Activated naive CD4-positive, alpha-beta T cell treated with anti-CD3 and anti-CD28 coated beads for 36 hours (primary cell): ENCODE results near the gene FGF11. TPM values are rescaled to one million over a fixed set of nuclear protein-coding genes. Genes with fewer than 3 reads are reported as not detected.

ENCODE experiments used
- CTCF ChIA-PET: fragments of 350-600 bp; sonication (Branson Sonifier 250); formaldehyde crosslinking; loops from one replicate; lab custom pipeline; 2021; ENCODE audit warnings: antibody characterized with exemption; lab: Charles Lee
- DNase-seq: peaks from one replicate; pipeline ENCODE4 v3.0.0-alpha.2; 2020
- H3K27ac Mint-ChIP-seq: one replicate; pipeline ENCODE4 v1.8.0; 2021; ENCODE audit warnings: mild to moderate bottlenecking, mixed read lengths
- H3K27me3 Mint-ChIP-seq: one replicate; pipeline ENCODE4 v1.8.0; 2021; ENCODE audit warnings: low read depth, mixed read lengths
- H3K36me3 Mint-ChIP-seq: one replicate; pipeline ENCODE4 v1.8.0; 2021; ENCODE audit warnings: low read depth, mixed read lengths
- H3K4me1 Mint-ChIP-seq: one replicate; pipeline ENCODE4 v1.8.0; 2021; ENCODE audit warnings: low read depth, mixed read lengths
- H3K4me3 Mint-ChIP-seq: one replicate; pipeline ENCODE4 v1.8.0; 2021; ENCODE audit warnings: mild to moderate bottlenecking, moderate library complexity, mixed read lengths
- H3K9me3 Mint-ChIP-seq: one replicate; pipeline ENCODE4 v1.8.0; 2021; ENCODE audit warnings: mixed read lengths
- intact Hi-C: fragments of 100-400 bp; cut with micrococcal nuclease; formaldehyde crosslinking; loops from one replicate; pipeline ENCODE4 v1.15.1; 2023
- total RNA-seq, 2 experiments: library from RNA; stranded (reverse); gene quantifications; one replicate each; pipeline ENCODE4 v1.2.3, GENCODE V29; 2021

The FGF11 gene
- total RNA-seq, result 1 to 10 TPM; 1.3 to 1.6 TPM

DNA sequence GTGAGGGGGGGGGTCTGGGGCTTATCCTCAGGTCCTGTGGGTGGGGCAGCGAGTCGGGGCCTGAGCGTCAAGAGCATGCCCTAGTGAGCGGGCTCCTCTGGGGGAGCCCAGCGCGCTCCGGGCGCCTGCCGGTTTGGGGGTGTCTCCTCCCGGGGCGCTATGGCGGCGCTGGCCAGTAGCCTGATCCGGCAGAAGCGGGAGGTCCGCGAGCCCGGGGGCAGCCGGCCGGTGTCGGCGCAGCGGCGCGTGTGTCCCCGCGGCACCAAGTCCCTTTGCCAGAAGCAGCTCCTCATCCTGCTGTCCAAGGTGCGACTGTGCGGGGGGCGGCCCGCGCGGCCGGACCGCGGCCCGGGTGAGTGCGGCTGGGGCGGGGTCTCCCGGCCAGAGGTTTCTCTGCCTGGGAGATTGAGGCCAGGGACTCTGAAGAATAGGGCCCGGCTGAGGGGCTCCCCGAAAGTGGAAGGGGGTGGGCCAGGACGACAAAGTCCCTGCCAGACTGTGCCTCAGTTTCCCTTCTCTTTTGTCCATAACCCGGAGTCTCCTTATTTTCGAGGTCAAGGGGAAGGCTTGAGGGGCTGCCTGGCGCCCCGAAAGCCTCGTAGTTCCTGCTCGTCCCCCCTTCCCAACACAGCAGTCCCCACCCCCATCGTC is at the start of gene FGF11:
TSS of gene FGF11 (plus strand) at position 51 of the 651 bp plus-strand sequence. CDS start at position 160, 109 bp downstream.
- Mint-ChIP-seq H3K9me3 (no peaks in the 10 kb centered on the region), H3K4me3 (peak within 1 kb of the TSS; percentile 78), H3K36me3 (no peaks in the 10 kb centered on the region), H3K27ac (no peak within 1 kb of the TSS), H3K27me3 (peaks cover 46% of the 10 kb centered on the region), H3K4me1 (peaks cover 45% of the 10 kb centered on the region)
- DNase-seq, result no peak
- intact Hi-C loops, result loop anchor here (5.0 kb wide), 1 partner anchor 403 kb away; no protein-coding TSS in a partner anchor
- CTCF ChIA-PET, result interaction anchor here (1.8 to 5.3 kb wide), 3 partner anchors 17 to 83 kb away, joined by 3 to 34 read pairs (median 18); no protein-coding TSS in a partner anchor

DNA sequence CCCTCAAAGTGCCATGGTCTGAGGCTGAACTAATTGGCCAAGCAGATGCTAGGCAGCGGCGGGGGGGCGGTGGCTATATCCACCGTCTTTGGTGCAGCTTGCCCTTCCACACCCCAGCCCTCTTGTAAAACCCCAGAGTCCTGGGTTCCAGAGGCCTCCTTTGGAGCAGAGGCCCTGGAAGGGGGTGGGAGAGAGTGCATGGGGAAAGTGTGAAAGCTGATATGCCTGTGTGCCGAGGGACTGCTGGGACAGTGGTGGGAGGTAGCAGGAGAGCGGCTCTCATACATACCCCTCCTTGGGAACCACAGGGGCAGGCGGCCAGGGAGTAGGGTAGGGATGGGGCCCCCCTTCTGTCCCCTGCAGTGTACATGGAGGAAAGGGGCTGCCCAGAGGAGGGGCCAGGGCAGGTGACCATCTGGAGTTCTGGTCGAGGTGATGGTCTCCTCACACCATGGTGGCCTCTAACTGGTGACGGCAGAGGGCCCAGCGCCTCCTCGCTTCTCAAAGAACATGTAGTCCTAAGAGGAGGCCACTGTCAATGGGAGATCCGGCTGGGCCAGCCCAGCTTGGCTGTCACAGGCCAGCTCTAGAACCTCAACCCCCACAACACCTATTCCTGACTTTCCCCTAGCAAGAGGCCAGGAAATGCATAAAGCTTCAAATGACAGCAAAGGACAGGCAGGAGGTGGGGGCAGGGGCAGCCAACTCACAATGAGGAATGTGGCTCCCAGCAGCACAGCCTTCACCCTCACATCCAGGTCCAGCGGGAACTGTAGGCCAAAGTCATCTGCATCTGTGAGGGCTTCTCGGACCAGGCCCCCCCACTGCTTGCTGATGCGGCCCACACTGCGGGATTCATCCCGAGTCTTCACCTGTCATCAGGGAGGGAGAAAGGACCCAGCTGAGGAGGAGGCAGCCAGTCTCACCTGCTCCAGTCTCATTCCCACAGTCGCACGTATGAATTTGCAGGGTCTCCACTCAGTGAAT is 49.1 kb upstream of the FGF11 start:
- no peak overlapping the region for H3K27ac Mint-ChIP-seq
- H3K4me3 Mint-ChIP-seq, result no peak overlapping the region
- H3K9me3 Mint-ChIP-seq, result no peaks in the 10 kb centered on the region
- intact Hi-C loops, result loop anchor here (5.0 kb wide), 1 partner anchor 33 kb away; the partner anchor contains the start of gene TMEM95
- CTCF ChIA-PET, result interaction anchor here (0.6 to 1.2 kb wide), 3 partner anchors 35 to 167 kb away, joined by 3 to 5 read pairs (median 3); no protein-coding TSS in a partner anchor
- peaks cover 30% of the 10 kb centered on the region for H3K4me1 Mint-ChIP-seq
- DNase-seq, result no peak
- no peaks in the 10 kb centered on the region for H3K27me3 Mint-ChIP-seq
- peaks cover 4% of the 10 kb centered on the region for H3K36me3 Mint-ChIP-seq

DNA sequence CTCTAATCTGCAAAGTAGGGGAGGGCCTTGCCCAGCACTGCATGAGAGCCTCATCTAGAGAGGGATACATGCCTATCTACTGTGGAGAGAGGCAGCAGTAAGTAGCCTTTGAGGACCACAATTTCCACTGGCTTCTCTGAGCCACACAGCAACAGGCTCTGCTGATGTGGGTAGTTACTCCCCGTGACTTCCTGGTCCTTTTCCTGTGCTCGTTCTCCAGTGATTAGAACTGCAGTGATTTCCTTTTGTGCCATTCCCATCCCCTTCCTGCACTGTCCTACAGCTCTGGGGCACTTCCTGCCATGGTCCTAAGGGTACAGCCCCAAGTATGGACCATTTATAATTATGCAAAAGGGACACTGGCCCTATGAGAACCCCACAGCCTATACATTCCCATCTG is 48.0 kb upstream of the FGF11 start:
- peaks cover 4% of the 10 kb centered on the region for H3K36me3 Mint-ChIP-seq
- no peaks in the 10 kb centered on the region for H3K9me3 Mint-ChIP-seq
- peaks cover 30% of the 10 kb centered on the region for H3K4me1 Mint-ChIP-seq
- DNase-seq, result no peak
- CTCF ChIA-PET, result no interaction called here
- H3K4me3 Mint-ChIP-seq, result no peak overlapping the region
- intact Hi-C loops, result loop anchor here (5.0 kb wide), 1 partner anchor 34 kb away; the partner anchor contains the start of gene TMEM95
- H3K27me3 Mint-ChIP-seq, result no peaks in the 10 kb centered on the region
- no peak overlapping the region for H3K27ac Mint-ChIP-seq

DNA sequence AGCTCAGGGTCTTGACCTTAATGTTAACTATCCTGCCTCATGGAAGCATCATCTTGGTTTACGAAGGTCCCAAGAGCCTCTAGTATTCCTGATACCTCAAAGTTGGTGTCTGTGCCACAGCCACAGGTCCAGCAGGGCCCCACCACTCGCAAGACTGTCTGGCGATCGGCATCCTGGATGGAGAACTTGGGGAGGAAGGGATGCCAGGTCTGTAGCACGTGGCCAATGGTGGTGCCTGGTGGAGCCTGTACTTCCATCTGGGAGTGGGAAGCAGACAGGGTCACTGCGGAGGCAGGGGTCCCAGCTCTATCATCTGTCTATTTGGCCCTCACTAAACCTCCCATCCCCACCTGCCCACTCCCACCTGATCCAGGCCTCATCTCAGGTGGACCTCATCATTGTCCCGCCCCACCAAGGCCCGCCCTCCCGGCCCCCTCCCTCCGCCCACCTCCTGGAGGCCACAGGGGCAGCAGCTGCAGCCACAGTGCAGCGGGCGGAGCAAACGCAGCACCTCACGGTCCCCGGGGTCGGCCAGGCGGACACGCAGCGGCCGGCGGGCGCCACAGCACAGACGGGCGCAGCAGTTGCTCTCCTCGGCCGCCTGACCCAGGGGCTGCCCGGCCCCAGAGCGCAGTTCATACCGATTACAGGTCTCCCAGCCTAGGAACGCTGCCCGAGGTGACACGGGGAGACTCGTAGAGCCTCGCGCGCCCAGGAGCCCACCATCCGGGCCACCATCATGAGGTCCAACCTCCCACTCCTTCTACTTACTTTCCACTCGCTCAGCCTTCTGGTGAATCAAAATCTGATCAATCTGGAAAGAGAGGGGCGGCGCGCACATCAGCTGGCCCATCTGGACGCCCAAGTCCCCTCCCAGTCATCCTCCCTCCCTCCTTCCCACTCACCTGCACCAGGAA is 46.4 kb upstream of the FGF11 start:
- H3K27ac Mint-ChIP-seq, result no peak overlapping the region
- intact Hi-C loops, result loop anchor here (5.0 kb wide), 1 partner anchor 36 kb away; the partner anchor contains the start of gene TMEM95
- CTCF ChIA-PET, result interaction anchor here (0.6 to 1.0 kb wide), 5 partner anchors 8 to 51 kb away, joined by 3 to 4 read pairs (median 4); no protein-coding TSS in a partner anchor

DNA sequence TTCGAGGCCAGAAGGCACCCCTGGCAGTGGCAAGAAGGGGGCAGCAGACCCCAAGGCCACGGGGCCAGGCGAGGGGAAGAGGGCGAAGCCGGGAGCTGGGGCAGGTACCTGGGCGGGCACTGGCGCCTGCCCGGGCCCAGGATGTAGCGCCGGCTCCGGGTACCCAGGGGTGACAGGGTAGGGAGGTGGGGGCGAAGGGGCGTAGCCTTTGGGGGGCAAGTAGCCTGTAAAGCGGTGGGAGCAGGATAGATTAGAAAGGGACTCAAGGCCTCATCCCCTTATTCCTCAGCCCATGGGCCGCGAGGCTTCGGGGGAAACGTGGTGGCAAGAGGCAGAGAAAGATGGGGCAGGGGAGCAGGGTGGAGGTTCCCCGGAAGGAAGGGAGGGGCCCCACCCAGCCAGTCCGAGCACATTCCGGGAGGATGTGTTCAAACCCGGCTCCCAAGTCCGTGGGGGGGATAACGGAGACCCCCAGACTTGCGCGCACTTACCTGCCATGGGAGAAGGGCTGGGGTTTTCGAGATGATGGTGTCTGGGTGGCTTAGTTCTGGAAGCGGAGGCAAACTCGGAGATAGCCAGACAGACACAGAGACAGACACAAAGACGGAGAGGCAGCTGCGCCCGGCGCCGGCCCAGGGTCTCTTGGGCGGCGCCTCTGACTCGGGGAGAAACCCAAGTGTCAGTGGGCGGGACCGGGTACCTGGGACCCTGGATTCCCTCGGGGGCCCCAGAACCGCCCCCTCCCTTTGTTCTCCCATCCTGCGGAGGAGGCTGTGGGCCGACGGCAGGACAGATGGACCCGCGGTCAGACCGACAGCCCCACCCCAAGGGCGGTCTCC is 45.5 kb upstream of the FGF11 start:
- no peaks in the 10 kb centered on the region for H3K27me3 Mint-ChIP-seq
- H3K4me1 Mint-ChIP-seq, result peaks cover 30% of the 10 kb centered on the region
- no peaks in the 10 kb centered on the region for H3K9me3 Mint-ChIP-seq
- CTCF ChIA-PET, result interaction anchor here (0.6 to 1.0 kb wide), 3 partner anchors 9 to 38 kb away, joined by 3 to 4 read pairs (median 3); no protein-coding TSS in a partner anchor
- intact Hi-C loops, result loop anchor here (1.0 to 5.0 kb wide), 4 partner anchors 10 to 167 kb away; partner anchors contain the start of genes SENP3, TMEM256 and TMEM95
- DNase-seq, result peak; percentile 53
- peak overlapping the region; percentile 82 for H3K27ac Mint-ChIP-seq
- peaks cover 4% of the 10 kb centered on the region for H3K36me3 Mint-ChIP-seq
- peak overlapping the region; percentile 95 for H3K4me3 Mint-ChIP-seq

More for the DNA sequence above, 46.4 kb upstream of the FGF11 start:
- no peak for DNase-seq
- H3K4me1 Mint-ChIP-seq, result peaks cover 30% of the 10 kb centered on the region
- peaks cover 4% of the 10 kb centered on the region for H3K36me3 Mint-ChIP-seq
- no peaks in the 10 kb centered on the region for H3K27me3 Mint-ChIP-seq
- H3K4me3 Mint-ChIP-seq, result peak overlapping the region; percentile 95
- H3K9me3 Mint-ChIP-seq, result no peaks in the 10 kb centered on the region

DNA sequence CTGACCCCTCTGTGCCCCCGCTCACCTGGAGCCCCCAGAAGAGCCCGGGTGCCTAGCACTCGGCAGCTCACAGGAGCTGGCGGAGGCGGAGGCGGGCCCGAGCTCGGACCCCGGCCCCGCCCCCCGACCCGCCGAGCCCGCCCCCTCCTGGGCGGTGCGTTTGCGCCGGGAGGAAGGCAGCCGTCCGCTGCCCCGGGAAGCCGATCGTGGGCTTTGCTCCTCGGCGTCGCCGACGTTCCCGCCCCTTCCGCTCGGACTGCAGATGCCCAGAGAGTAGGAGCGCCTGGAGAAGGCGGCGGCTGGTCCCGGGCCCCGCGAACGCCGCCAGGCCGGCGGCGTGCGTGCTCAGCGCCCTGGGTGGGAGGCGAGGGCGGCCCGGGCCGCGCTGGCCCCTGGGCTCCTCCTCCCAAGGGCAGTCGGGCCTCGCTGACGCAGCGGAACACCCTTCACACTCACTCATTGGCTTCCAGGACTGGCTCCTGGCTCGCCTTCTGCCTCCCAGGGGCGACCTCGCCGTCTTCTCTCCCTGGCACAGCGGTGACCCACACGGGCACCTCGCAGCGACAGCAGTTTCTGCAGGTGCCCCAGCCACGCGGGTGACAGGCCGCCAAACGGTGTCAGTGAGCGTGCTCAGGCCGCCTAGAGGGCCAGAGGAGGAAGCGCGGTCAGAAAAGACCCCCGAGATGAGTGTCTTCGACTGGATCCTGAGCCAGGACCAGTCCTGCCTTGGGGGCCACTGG is 44.7 kb upstream of the FGF11 start, which contains the start of gene PLSCR3:
TSS of gene PLSCR3 (minus strand) at position 74 of the 740 bp plus-strand sequence. CDS start 415 bp downstream, outside the sequence.
- Mint-ChIP-seq H3K4me3 (peak within 1 kb of the TSS; percentile 95), H3K4me1 (peaks cover 30% of the 10 kb centered on the region), H3K9me3 (no peaks in the 10 kb centered on the region), H3K27me3 (no peaks in the 10 kb centered on the region), H3K27ac (peak within 1 kb of the TSS; percentile 88), H3K36me3 (peaks cover 4% of the 10 kb centered on the region)
- CTCF ChIA-PET, result interaction anchor here (0.6 to 1.0 kb wide), 2 partner anchors 39 to 121 kb away, joined by 3 read pairs; no protein-coding TSS in a partner anchor
- peak; percentile 80 for DNase-seq
- intact Hi-C loops, result loop anchor here (1.0 to 5.0 kb wide), 4 partner anchors 10 to 167 kb away; partner anchors contain the start of genes SENP3, TMEM256 and TMEM95

DNA sequence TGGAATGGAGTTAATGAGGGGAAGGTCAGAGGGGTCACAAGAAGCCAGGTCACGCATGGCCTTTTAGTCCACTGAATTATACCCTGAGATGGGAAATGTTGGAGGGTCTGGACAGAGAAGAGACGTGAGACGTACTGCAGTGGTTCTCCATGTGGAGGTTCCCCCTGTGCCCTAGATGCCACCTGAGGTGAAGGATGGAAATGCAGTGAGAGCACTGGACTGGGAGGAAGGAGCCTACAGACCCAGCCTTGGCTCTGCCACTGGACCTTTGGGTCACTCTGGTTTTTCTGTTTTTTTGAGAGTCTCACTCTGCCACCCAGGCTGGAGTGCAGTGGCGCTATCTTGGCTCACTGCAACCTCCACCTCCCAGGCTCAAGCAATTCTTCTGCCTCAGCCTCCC is 43.2 kb upstream of the FGF11 start:
- no peaks in the 10 kb centered on the region for H3K9me3 Mint-ChIP-seq
- no peaks in the 10 kb centered on the region for H3K27me3 Mint-ChIP-seq
- CTCF ChIA-PET, result interaction anchor here (0.6 kb wide), 1 partner anchor 188 kb away, joined by 3 read pairs; no protein-coding TSS in a partner anchor
- peaks cover 21% of the 10 kb centered on the region for H3K4me1 Mint-ChIP-seq
- intact Hi-C loops, result no loop called here
- no peak overlapping the region for H3K27ac Mint-ChIP-seq
- DNase-seq, result no peak
- peaks cover 4% of the 10 kb centered on the region for H3K36me3 Mint-ChIP-seq
- H3K4me3 Mint-ChIP-seq, result no peak overlapping the region

DNA sequence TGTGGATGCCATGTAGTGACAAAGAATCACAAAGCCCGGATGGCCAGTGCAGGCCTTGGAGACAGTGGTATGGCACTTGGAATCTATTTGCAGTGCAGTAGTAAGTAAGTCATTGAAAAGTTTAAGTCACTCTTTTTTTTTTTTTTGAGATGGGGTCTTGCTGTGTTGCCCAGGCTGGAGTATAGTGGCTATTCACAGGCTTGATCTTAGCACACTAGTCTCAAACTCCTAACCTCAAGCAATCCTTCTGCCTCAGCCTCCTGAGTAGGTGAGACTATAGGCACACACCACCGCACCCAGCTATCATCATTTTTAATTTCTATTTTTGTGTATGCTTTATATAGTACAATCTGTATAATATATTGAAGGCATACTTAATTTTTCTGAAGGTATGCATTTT is 40.7 kb upstream of the FGF11 start:
- no peaks in the 10 kb centered on the region for H3K9me3 Mint-ChIP-seq
- no peak overlapping the region for H3K4me3 Mint-ChIP-seq
- DNase-seq, result no peak
- intact Hi-C loops, result no loop called here
- CTCF ChIA-PET, result no interaction called here
- H3K4me1 Mint-ChIP-seq, result peaks cover 11% of the 10 kb centered on the region
- H3K36me3 Mint-ChIP-seq, result peaks cover 4% of the 10 kb centered on the region
- no peaks in the 10 kb centered on the region for H3K27me3 Mint-ChIP-seq
- H3K27ac Mint-ChIP-seq, result no peak overlapping the region

DNA sequence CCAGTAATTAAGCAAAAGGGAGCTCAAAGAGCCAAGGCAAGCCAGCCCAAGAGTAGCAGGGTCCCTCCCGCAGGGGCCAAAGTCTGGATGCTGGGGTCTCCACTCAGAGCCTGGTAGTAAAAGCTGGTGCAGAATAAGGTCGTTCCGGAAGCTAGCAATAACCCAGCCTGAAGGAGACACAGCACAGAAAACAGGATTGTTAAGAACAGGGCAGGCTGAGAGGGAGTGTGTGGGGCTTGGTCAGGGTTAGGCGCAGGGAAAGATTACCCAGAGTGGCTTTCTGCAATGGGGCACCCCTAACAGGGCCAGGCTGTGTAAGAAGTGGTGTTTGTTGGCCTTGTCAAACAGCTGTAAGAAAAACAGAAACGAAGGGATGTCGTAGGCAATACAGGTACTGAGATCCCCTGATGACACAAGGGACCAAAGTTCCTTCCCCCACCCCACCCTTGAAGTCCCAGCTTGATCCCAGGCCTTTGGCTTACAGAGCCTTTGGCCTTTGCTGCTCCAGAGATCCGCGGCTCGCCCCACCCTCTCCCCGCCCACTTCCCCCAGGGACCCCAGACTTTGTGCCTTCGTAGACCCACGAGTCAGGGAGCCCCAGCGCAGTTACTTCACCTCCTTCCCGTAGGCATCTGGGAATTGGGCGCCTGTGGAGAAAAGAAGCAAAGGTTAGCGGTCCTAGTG is 36.1 kb upstream of the FGF11 start:
- H3K4me1 Mint-ChIP-seq, result peaks cover 19% of the 10 kb centered on the region
- no peaks in the 10 kb centered on the region for H3K9me3 Mint-ChIP-seq
- intact Hi-C loops, result loop anchor here (5.0 kb wide), 2 partner anchors 51 to 186 kb away; partner anchors contain the start of genes ACADVL, DLG4 and KCTD11
- H3K27ac Mint-ChIP-seq, result peak overlapping the region; percentile 43
- DNase-seq, result no peak
- CTCF ChIA-PET, result interaction anchor here (1.0 to 1.9 kb wide), 4 partner anchors 11 to 47 kb away, joined by 3 to 8 read pairs (median 4); no protein-coding TSS in a partner anchor
- peaks cover 4% of the 10 kb centered on the region for H3K36me3 Mint-ChIP-seq
- H3K27me3 Mint-ChIP-seq, result peaks cover 2% of the 10 kb centered on the region
- H3K4me3 Mint-ChIP-seq, result peak overlapping the region; percentile 93
